T-helper 9 cell (primary cell): Measurements from ENCODE around the gene SPO11.

Experiments used
- DNase-seq: peaks from one replicate; pipeline ENCODE4 v3.0.0-alpha.2; 2020

Gene SPO11

GRCh38 chr20:57310821-57311514, 18.6 kb upstream of the SPO11 start:
- DNase-seq, result no peak

GRCh38 chr20:57312138-57312537, 17.5 kb upstream of the SPO11 start:
- no peak for DNase-seq

- DNase-seq, result no peak
Measured at GRCh38 chr20:57313230-57313629, 16.4 kb upstream of the SPO11 start.

- DNase-seq, result no peak
Measured at GRCh38 chr20:57313951-57314350, 15.7 kb upstream of the SPO11 start.

- no peak for DNase-seq
Measured at GRCh38 chr20:57315083-57315975, 14.3 kb upstream of the SPO11 start.

- DNase-seq, result no peak
Measured at GRCh38 chr20:57315976-57316480, 13.6 kb upstream of the SPO11 start.

GRCh38 chr20:57316795-57317201, 12.8 kb upstream of the SPO11 start:
- DNase-seq, result no peak

GRCh38 chr20:57317316-57317788, 12.3 kb upstream of the SPO11 start:
- DNase-seq, result no peak

- DNase-seq, result no peak
Measured at GRCh38 chr20:57317789-57318371, 11.7 kb upstream of the SPO11 start.

GRCh38 chr20:57319584-57319983, 10.0 kb upstream of the SPO11 start:
- DNase-seq, result no peak

GRCh38 chr20:57320358-57320757, 9.2 kb upstream of the SPO11 start:
- DNase-seq, result no peak

- DNase-seq, result no peak
Measured at GRCh38 chr20:57321142-57321541, 8.5 kb upstream of the SPO11 start.

GRCh38 chr20:57322476-57322875, 7.1 kb upstream of the SPO11 start:
- no peak for DNase-seq

GRCh38 chr20:57323034-57323433, 6.6 kb upstream of the SPO11 start:
- DNase-seq, result no peak

- no peak for DNase-seq
Measured at GRCh38 chr20:57325632-57326356, 3.8 kb upstream of the SPO11 start.

- no peak for DNase-seq
Measured at GRCh38 chr20:57326667-57327455, 2.7 kb upstream of the SPO11 start.

- DNase-seq, result no peak
Measured at GRCh38 chr20:57327820-57328219, 1.8 kb upstream of the SPO11 start.

- DNase-seq, result no peak
Measured at GRCh38 chr20:57330998-57331397, 1.4 kb downstream of the SPO11 start.

- no peak for DNase-seq
Measured at GRCh38 chr20:57332105-57333089, 2.8 kb downstream of the SPO11 start.

GRCh38 chr20:57335392-57335791, 5.8 kb downstream of the SPO11 start:
- DNase-seq, result no peak

- DNase-seq, result no peak
Measured at GRCh38 chr20:57341663-57342062, 12.1 kb downstream of the SPO11 start.
